Natural killer cell (primary cell): ENCODE data around the gene DNAJC22. TPM values are rescaled to one million over a fixed set of nuclear protein-coding genes. Genes with fewer than 3 reads are reported as not detected.
A peak's percentile ranks its signal among the peaks of the same experiment; 100 is the strongest.
"Not testable (repeated sequence)": the region's sequence is repeated elsewhere in the genome, so short reads cannot be mapped to it uniquely, and the experiment has no call there.

Experiments
- ATAC-seq, 3 donors: fragments of 150-1000 bp in 2 of 3; fragments of 200-7000 bp in 1 of 3; cut with Tn5 transposase; 1 replicate in 1 of 3; 2 replicates in 2 of 3; pipeline ENCODE4 v1.10.0; 2021; ENCODE audit warnings: mild to moderate bottlenecking in 2 of 3, moderate library complexity in 2 of 3
- DNase-seq, 2 donors: peaks; one replicate each; pipeline versions ENCODE4 v3.0.0 to v3.0.0-alpha.2; 2013 to 2021; ENCODE audit warnings: mixed read lengths in 1 of 2
- H3K27ac ChIP-seq: one replicate; pipeline ENCODE4 v1.5.1; 2013; ENCODE audit warnings: mild to moderate bottlenecking, low read length
- H3K27me3 ChIP-seq: one replicate; pipeline ENCODE4 v1.6.1; 2013; ENCODE audit warnings: low read length; ENCODE audit not compliant: control insufficient read depth, insufficient read depth
- H3K36me3 ChIP-seq: one replicate; pipeline ENCODE4 v1.6.1; 2013; ENCODE audit warnings: low read length; ENCODE audit not compliant: control insufficient read depth, insufficient read depth
- H3K4me1 ChIP-seq: one replicate; pipeline ENCODE4 v1.6.1; 2013; ENCODE audit warnings: low read length; ENCODE audit not compliant: control insufficient read depth, insufficient read depth
- H3K4me3 ChIP-seq: one replicate; pipeline ENCODE4 v1.5.1; 2013; ENCODE audit warnings: low read length
- H3K9me3 ChIP-seq: one replicate; pipeline ENCODE4 v1.6.1; 2013; ENCODE audit warnings: low read length; ENCODE audit not compliant: control insufficient read depth, insufficient read depth
- H3K27ac Mint-ChIP-seq, 2 donors: one replicate each; pipeline ENCODE4 v1.8.0; 2022; ENCODE audit warnings: mild to moderate bottlenecking in 2 of 2, mixed read lengths in 2 of 2, moderate library complexity in 1 of 2
- H3K27me3 Mint-ChIP-seq, 2 donors: one replicate each; pipeline ENCODE4 v1.8.0; 2022; ENCODE audit warnings: low read depth in 2 of 2, mixed read lengths in 2 of 2
- H3K36me3 Mint-ChIP-seq: one replicate; pipeline ENCODE4 v1.8.0; 2022; ENCODE audit warnings: mixed read lengths
- H3K4me1 Mint-ChIP-seq, 2 donors: one replicate each; pipeline ENCODE4 v1.8.0; 2022; ENCODE audit warnings: mixed read lengths in 2 of 2
- H3K4me3 Mint-ChIP-seq: one replicate; pipeline ENCODE4 v1.8.0; 2022; ENCODE audit warnings: mild to moderate bottlenecking, moderate library complexity, mixed read lengths
- H3K9me3 Mint-ChIP-seq, 2 donors: one replicate each; pipeline ENCODE4 v1.8.0; 2022; ENCODE audit warnings: mixed read lengths in 2 of 2
- CTCF ChIP-seq: fragments of 200-600 bp; IDR thresholded peaks from one replicate; pipeline ENCODE4 v1.8.0; 2022; ENCODE audit warnings: antibody characterized with exemption
- WGBS: methylation state at CpG from one replicate; pipeline ENCODE4 v1.1.7; 2013; ENCODE audit warnings: missing lambda C conversion rate; ENCODE audit not compliant: insufficient coverage; 5-methylcytosine and 5-hydroxymethylcytosine counted together
- intact Hi-C: fragments of 100-400 bp; cut with micrococcal nuclease; formaldehyde crosslinking; loops from one replicate; pipeline ENCODE4 v1.14.2; 2022
- total RNA-seq, 4 donors: library from RNA; stranded (reverse); fragments of 120-200 nt in 1 of 4; gene quantifications; one replicate each; pipeline versions ENCODE4 v1.2.3 to v1.2.4, GENCODE V29; 2013 to 2022

The DNAJC22 gene
- total RNA-seq, 3 donors from 2014 or later (not counting 1 experiment from before 2014, with no cell fraction given), result not detected

GRCh38 chr12:49332891-49333371, 13.8 kb upstream of the DNAJC22 start:
- 25% methylated on average over 40 of the region's 40 CpGs for WGBS
- H3K36me3 ChIP-seq, result no peaks in the 10 kb centered on the region
- H3K27ac Mint-ChIP-seq, result no peak overlapping the region

GRCh38 chr12:49333778-49334177, 12.9 kb upstream of the DNAJC22 start:
- peaks cover 39% of the 10 kb centered on the region for H3K27me3 ChIP-seq
- H3K36me3 Mint-ChIP-seq, DNase-seq, H3K9me3 Mint-ChIP-seq, H3K36me3 ChIP-seq, H3K4me3 ChIP-seq, H3K27ac Mint-ChIP-seq, H3K27ac ChIP-seq, ATAC-seq, intact Hi-C loops, H3K9me3 ChIP-seq, H3K4me3 Mint-ChIP-seq: not testable (repeated sequence)
- Mint-ChIP-seq H3K27me3 (peaks cover 53 to 54% of the 10 kb centered on the region in 2 donors), H3K4me1 (peaks cover 10 to 30% of the 10 kb centered on the region in 2 donors)
- 42% methylated on average over 17 of the region's 21 CpGs for WGBS
- H3K4me1 ChIP-seq, result peaks cover 26% of the 10 kb centered on the region

More at GRCh38 chr12:49332891-49333371, 13.8 kb upstream of the DNAJC22 start:
- TF ChIP-seq CTCF, result no peak
- Mint-ChIP-seq H3K4me1 (peaks cover 10 to 30% of the 10 kb centered on the region in 2 donors), H3K4me3 (peak overlapping the region; percentile 53), H3K27me3 (peaks cover 45 to 46% of the 10 kb centered on the region in 2 donors), H3K36me3 (no peaks in the 10 kb centered on the region), H3K9me3 (no peaks in the 10 kb centered on the region)
- DNase-seq (no peak), ATAC-seq (no peak)
- peaks cover 38% of the 10 kb centered on the region for H3K27me3 ChIP-seq
- no peak overlapping the region for H3K27ac ChIP-seq
- no peak overlapping the region for H3K4me3 ChIP-seq
- peaks cover 26% of the 10 kb centered on the region for H3K4me1 ChIP-seq
- H3K9me3 ChIP-seq, result no peaks in the 10 kb centered on the region
- intact Hi-C loops, result no loop called here

GRCh38 chr12:49334226-49334625, 12.5 kb upstream of the DNAJC22 start:
- no peaks in the 10 kb centered on the region for H3K9me3 ChIP-seq
- intact Hi-C loops, result no loop called here
- H3K4me1 ChIP-seq, result peaks cover 26% of the 10 kb centered on the region
- H3K27ac ChIP-seq, result no peak overlapping the region
- H3K36me3 Mint-ChIP-seq, result no peaks in the 10 kb centered on the region
- peaks cover 10 to 30% of the 10 kb centered on the region in 2 donors for H3K4me1 Mint-ChIP-seq
- ATAC-seq, result no peak
- DNase-seq, result no peak
- H3K4me3 Mint-ChIP-seq, result no peak overlapping the region
- H3K4me3 ChIP-seq, result no peak overlapping the region
- H3K27me3 ChIP-seq, result peaks cover 39% of the 10 kb centered on the region
- no peaks in the 10 kb centered on the region for H3K36me3 ChIP-seq
- no peak for TF ChIP-seq CTCF
- H3K27me3 Mint-ChIP-seq, result peaks cover 55 to 58% of the 10 kb centered on the region in 2 donors
- H3K9me3 Mint-ChIP-seq, result no peaks in the 10 kb centered on the region
- no peak overlapping the region for H3K27ac Mint-ChIP-seq
- 29% methylated on average over 19 of the region's 19 CpGs for WGBS

- 51% methylated on average over 11 of the region's 12 CpGs for WGBS
- DNase-seq (no peak), ATAC-seq (no peak)
- Mint-ChIP-seq H3K27me3 (peaks cover 57 to 63% of the 10 kb centered on the region in 2 donors), H3K27ac (no peak overlapping the region), H3K9me3 (no peaks in the 10 kb centered on the region), H3K4me1 (peaks cover 10 to 30% of the 10 kb centered on the region in 2 donors), H3K4me3 (no peak overlapping the region), H3K36me3 (no peaks in the 10 kb centered on the region)
- H3K27me3 ChIP-seq, result peaks cover 39% of the 10 kb centered on the region
- H3K36me3 ChIP-seq, result no peaks in the 10 kb centered on the region
- TF ChIP-seq CTCF, result no peak
- no peak overlapping the region for H3K27ac ChIP-seq
- no peak overlapping the region for H3K4me3 ChIP-seq
- intact Hi-C loops, result no loop called here
- H3K4me1 ChIP-seq, result peaks cover 26% of the 10 kb centered on the region
- H3K9me3 ChIP-seq, result no peaks in the 10 kb centered on the region
These were observed 12.0 kb upstream of the DNAJC22 start for GRCh38 chr12:49334681-49335080.
